Astrocyte of the cerebellum (primary cell): ENCODE measurements around the gene TSPOAP1.

Source experiments
- DNase-seq: peaks from one replicate; pipeline ENCODE4 v3.0.0-alpha.2; 2011; ENCODE audit warnings: low read depth
- H3K4me3 ChIP-seq: 2 replicates; pipeline ENCODE4 v1.5.1; 2011; ENCODE audit warnings: mild to moderate bottlenecking, low read depth, low read length, moderate library complexity
- in situ Hi-C: cut with HindIII; loops from 2 replicates; pipeline ENCODE4 v1.10.0; 2017; ENCODE audit warnings: low sequenced_read_pairs
- TF ChIP-seq, protein P1 (sequence below): IDR thresholded peaks from 2 replicates; pipeline ENCODE4 v1.5.1; 2012; ENCODE audit warnings: low read length, low read depth, moderate library complexity, mild to moderate bottlenecking; ENCODE audit errors: missing control alignments

The TSPOAP1 gene

DNA sequence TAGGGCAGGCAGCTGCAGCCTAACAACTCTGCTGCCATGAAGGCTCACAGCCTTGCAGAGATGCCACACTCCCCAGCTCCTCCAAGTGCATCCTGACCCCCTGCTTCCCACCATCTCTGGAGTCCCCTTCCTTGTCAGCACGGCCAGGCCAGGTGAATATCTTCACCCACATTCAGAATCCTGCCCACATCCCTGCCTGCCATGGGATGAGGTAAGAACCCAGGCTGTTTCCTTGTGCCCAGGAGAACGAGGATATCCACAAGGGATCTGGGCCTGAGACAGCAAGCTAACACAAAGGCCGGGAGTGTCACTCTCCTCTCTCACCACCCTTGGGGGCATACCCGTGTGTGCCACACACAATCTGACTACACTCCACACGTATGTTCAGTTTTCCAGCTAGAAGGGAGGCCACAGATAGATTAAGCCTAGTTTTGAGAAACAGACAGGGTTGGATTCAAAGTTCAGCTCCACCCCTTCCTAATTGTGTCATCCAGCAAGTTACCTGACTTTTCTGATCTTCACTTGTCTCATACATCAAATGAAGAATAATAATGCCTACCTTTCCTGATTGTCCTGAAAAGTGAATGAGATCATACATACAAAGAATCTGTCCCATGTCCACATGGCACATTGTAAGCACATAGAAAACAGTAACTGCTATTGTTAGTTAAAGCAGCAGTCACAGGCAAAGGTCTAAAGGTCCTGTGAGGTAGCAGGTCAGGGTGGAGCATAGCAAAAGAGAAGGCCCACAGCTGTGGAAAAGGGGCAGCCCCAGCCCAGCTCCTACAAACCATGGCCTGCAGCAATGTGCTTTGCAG lies 40.8 kb upstream of the TSPOAP1 start:
- in situ Hi-C loops, result no loop called here
- TF ChIP-seq, protein P1, sequence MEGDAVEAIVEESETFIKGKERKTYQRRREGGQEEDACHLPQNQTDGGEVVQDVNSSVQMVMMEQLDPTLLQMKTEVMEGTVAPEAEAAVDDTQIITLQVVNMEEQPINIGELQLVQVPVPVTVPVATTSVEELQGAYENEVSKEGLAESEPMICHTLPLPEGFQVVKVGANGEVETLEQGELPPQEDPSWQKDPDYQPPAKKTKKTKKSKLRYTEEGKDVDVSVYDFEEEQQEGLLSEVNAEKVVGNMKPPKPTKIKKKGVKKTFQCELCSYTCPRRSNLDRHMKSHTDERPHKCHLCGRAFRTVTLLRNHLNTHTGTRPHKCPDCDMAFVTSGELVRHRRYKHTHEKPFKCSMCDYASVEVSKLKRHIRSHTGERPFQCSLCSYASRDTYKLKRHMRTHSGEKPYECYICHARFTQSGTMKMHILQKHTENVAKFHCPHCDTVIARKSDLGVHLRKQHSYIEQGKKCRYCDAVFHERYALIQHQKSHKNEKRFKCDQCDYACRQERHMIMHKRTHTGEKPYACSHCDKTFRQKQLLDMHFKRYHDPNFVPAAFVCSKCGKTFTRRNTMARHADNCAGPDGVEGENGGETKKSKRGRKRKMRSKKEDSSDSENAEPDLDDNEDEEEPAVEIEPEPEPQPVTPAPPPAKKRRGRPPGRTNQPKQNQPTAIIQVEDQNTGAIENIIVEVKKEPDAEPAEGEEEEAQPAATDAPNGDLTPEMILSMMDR, result no peak
- DNase-seq, result no peak
- no peak overlapping the region for H3K4me3 ChIP-seq

DNA sequence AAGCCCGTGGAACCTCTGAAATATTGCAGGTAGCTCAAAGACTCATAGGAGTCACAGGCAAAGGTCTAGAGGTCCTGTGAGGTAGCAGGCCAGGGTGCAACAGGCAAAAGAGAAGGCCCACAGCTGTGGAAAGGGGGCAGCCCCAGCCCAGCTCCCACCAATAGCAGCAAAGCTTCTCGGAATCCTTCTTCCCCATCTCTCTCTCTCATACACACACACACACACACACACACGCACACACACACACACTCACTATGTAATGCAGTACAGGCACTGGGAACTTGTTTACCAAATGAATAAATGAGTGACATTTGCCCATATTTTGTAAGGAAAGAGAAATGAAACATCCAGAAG lies 40.2 kb upstream of the TSPOAP1 start:
- DNase-seq, result no peak
- TF ChIP-seq, protein P1, result no peak
- no peak overlapping the region for H3K4me3 ChIP-seq
- in situ Hi-C loops, result no loop called here

DNA sequence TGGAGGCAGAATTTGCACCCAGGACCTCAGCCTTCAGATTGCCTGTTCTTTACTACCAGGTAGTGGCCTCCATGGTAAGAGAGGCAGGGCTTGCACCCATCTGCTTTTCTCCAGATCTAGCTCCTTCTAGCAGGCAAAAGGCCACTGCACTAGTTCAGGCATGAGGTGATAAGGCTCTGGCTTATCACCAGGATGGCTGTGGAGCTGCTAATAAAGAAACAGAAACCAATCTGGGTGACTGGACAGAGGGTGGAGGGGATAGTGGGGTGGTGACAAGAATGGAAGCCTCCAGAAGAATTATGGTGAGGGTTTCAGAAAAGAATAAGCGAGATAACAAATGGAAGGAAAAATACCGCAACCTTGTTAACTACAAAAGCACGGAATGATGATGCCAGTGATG lies 38.9 kb upstream of the TSPOAP1 start:
- TF ChIP-seq, protein P1, result no peak
- H3K4me3 ChIP-seq, result no peak overlapping the region
- DNase-seq, result no peak
- in situ Hi-C loops, result no loop called here

DNA sequence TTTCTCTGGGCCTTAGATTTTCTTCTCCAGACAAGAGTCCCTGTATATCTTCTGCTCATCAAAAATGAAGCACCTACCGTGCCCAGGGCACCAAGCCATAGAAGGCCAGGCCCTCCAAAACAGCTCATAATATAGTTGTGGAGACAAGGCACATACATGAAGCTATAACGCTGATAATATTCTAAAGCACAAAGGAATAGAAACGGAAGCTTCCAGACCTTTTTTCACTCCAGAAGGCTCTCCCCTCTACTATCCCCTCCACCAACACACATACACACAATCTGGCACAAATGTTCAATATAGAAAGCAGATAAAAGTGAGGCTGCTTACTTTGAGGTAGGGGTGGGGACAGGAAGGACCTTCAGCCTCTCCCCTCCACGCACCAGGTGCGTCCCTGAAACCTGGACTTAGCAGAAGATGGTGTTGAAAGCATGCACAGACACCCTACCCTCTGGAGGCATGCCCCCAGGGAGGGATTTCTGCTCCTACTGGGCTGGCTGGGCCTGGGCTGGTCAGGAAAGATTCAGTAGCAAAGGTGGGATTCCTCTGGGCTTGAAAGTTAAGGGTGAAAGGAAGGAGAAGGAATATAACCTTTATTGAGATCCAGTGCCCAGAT lies 37.5 kb upstream of the TSPOAP1 start:
- in situ Hi-C loops, result no loop called here
- no peak for DNase-seq
- TF ChIP-seq, protein P1, result no peak

DNA sequence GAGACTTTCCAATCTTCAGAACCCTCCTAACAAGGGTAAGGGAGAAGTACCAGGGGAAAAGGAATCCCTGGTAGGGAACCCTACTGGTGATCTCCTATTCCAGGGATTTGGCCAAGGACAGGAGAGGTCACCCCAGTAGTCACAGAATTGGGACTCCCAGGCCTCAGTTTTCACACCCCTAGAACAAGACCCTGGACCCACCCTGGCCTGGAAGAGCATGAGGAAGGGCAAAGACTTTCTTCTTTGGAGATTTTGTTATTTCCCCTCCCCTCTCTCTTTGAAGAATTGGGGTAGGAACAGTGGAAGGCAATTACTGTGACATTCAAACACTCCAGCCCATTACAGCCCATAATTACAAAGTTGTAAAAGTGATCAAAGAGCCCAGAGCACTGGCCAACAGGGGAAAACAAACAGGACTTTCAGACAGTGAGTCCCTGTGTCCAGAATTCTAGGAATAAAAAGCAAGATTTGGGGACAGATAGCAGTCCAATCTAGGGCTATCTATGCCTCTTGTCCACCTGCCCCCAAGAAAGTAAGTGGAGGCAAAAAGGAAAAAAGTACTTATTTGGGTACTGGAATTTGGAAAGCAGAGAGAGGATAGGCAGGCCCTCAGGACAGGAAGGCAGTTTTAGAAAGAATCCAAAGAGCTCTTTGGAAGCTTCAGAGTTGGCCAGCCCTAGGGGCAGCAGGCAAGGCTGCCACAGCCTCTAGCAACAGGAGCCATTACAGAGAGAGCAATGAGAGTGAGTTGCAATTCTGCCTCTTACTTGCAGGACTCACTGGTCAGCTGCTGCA lies 36.8 kb upstream of the TSPOAP1 start:
- H3K4me3 ChIP-seq, result no peak overlapping the region
- TF ChIP-seq, protein P1, result no peak
- DNase-seq, result no peak
- in situ Hi-C loops, result no loop called here

More for the DNA sequence above, 37.5 kb upstream of the TSPOAP1 start:
- no peak overlapping the region for H3K4me3 ChIP-seq

DNA sequence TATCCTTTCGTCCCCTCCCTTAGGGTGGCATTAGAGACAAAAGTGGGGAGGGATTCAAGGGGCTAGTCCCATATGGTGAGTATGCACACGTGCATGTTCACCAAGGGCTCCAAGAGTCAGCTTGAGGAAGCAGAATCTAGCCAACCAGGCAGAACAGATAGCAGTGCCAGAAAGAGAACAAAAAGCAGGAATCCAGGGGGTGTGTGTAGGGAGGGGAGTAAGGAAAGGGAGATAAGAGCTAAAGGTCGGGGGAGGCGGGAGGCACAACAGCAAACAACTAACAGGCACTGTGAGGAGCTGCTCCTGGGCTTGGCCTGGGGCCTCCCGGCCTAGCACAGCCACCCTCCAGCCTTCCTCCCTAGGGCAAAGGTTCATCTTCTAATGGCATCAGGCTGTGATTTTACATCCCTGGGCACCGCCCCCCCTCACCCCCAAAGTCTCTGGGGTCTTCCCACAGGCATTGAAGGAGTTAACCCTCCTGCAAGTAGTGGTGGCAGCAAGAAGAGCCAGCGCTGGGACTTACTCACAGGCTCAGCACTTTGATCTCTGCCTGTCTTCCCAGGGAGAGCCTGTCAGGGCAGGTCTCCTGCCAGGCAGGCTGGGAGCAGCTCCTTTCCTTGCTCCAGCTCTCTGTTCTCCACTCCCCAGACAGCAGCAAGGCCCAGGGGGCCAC lies 35.8 kb upstream of the TSPOAP1 start:
- in situ Hi-C loops, result no loop called here
- H3K4me3 ChIP-seq, result no peak overlapping the region
- no peak for DNase-seq
- TF ChIP-seq, protein P1, result no peak
